NCI-H2171 treated with DMSO at 0.1 percent for 48 hours (cell line): ENCODE data around the gene RNU2-1.
"Not testable (repeated sequence)": the region's sequence is repeated elsewhere in the genome, so short reads cannot be mapped to it uniquely, and the experiment has no call there.

Experiments
- DNase-seq: peaks from one replicate; lab custom pipeline; 2025; lab: John Stamatoyannopoulos, UW

The RNU2-1 gene

GRCh38 chr17:43233877-43234276 lies at the start of gene RNU2-1:
TSS of gene RNU2-1 (minus strand) at chr17:43233977.
- DNase-seq = not testable (repeated sequence)

DNA sequence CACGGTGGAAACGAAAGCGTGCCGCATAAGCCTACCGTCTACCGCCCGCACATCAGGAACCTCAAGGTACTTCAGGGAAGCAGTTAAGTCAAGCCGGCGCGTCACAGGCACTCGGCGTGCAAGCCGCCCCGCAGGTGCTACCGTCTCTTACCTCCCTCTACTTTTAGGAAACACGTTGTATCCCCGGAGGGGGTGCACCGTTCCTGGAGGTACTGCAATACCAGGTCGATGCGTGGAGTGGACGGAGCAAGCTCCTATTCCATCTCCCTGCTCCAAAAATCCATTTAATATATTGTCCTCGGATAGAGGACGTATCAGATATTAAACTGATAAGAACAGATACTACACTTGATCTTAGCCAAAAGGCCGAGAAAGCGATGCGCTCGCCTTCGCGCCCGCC lies 39.1 kb upstream of the RNU2-1 start:
- not testable (repeated sequence) for DNase-seq

DNA sequence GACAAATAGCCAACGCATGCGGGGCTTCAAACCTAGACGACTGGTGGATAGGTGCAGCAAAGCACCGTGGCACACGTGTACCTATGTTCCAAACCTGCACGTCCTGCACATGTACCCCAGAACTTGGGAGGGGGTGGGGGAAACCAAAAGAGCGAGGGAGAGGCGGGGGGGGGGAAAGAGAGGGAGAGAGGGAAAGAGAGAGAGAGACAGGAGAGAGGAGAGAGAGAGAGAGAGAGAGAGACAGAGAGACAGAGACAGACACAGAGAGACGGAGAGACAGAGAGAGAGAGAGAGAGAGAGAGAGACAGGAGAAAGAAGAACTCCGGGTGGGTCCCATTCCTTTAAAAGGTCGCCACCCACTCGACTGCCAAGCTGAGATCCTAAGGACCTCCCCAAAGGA lies 38.7 kb upstream of the RNU2-1 start:
- not testable (repeated sequence) for DNase-seq

- DNase-seq = not testable (repeated sequence)
Measured at GRCh38 chr17:43270552-43271504, 37.1 kb upstream of the RNU2-1 start.

- DNase-seq = not testable (repeated sequence)
Measured at GRCh38 chr17:43246456-43246855, 12.7 kb upstream of the RNU2-1 start.

- DNase-seq = not testable (repeated sequence)
Measured at GRCh38 chr17:43240596-43241352, 7.0 kb upstream of the RNU2-1 start.

DNA sequence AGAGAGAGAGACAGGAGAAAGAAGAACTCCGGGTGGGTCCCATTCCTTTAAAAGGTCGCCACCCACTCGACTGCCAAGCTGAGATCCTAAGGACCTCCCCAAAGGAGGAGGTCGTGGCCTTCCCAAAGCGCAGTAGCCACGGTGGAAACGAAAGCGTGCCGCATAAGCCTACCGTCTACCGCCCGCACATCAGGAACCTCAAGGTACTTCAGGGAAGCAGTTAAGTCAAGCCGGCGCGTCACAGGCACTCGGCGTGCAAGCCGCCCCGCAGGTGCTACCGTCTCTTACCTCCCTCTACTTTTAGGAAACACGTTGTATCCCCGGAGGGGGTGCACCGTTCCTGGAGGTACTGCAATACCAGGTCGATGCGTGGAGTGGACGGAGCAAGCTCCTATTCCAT lies 5.8 kb upstream of the RNU2-1 start:
- not testable (repeated sequence) for DNase-seq

DNA sequence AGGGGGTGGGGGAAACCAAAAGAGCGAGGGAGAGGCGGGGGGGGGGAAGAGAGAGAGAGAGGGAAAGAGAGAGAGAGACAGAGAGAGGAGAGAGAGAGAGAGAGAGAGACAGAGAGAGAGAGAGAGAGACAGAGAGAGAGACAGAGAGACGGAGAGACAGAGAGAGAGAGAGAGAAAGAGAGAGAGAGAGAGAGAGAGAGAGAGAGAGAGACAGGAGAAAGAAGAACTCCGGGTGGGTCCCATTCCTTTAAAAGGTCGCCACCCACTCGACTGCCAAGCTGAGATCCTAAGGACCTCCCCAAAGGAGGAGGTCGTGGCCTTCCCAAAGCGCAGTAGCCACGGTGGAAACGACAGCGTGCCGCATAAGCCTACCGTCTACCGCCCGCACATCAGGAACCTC lies 514 bp downstream of the RNU2-1 start:
- not testable (repeated sequence) for DNase-seq

DNA sequence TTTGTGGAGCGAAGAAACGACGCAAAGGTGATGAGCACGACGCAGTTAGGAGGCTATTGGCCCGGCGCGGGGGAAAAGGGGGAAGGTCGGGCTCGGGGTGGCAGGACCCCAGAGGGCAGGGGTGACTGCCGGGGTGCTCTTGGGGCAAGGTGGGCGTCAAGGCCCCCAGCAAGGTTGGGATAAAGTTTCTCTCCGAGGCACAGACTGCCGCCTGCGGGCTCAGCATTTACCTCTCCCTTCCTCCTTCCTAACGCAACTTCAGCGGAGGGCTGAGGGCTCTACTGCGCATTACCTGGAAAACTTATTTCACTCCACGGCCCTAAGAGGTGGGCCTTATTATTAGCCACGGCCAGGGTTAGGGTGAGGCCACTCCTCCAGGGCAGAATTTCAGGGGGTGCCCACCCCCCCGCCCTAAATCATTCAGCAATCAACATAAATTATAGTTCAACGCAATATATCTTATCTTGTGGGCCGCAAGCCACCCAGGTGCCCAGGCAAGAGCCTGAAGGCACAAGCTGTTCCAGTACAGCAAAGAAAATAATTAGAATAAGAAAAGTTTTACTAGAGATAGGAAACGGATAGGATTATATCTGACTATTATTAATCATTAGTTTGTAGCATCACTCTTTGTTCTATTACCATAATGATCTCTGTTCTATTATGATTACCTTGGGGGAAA lies 1.6 kb downstream of the RNU2-1 start:
- DNase-seq = not testable (repeated sequence)

DNA sequence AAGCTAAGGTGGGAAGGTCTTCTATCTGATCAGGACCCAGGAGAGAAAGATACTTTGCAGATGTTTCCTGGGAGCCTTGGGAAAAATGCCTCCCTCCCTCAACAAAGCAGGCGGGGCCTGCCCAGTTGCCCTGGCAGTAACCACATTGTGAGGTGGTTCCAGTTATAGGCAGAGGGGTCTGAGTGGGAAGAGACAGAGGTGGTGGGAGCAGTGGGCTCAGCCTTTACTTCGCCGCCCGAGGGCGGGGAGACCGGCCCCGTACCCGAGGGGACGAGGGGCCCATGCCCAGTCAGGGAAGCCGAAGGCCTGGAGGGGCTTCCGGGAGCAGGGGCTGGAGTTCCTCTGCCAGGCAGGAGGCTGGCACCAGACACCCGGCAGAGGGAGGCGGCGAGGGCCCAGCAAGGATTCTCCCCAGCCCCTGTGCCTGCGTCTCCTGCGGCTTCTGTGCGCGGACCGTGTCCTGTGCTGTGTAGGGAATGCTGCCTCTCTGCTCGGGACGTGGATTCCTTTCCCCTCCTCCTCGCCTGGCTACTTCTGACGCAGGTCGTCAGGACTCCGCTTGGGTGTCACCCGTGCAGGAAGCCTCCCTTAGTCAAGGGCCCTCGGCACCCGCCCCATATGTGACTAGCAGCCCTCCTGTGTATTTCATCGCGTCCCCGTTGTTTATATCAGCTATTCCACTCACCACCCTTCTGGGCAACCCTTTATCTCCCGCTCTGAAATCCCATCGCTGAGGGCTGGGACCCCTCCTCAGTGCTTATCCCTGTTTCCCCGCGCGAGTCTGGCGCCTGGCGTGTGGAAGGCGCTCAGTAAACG lies 2.4 kb downstream of the RNU2-1 start:
- DNase-seq = not testable (repeated sequence)

DNA sequence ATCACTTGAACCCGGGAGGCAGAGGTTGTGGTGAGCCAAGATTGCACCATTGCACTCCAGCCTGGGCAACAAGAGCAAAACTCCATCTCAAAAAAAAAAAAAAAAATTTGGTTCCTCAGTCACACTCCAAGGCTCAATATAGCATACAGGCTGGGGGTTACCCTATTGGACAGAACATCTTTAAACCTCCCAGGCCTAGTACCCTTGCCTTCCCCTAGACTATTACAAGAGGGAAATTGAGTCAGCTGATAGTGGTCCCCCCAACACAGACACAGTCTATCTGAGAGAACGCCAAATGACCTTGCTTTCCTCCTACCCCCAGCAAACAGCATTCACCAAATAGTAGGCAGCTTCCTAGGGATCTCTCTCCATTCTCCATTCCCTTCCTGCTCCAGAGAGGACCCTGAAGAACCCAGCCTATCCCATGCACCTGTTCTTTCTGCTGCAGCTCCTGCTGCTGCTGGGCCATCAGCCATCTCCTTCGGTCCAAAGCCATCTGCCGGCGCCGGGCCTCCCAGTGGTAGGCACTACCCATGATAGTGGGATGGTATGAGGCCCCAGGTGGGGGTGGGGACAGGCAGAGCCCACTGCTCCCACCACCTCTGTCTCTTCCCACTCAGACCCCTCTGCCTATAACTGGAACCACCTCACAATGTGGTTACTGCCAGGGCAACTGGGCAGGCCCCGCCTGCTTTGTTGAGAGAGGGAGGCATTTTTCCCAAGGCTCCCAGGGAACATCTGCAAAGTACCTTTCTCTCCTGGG lies 5.6 kb downstream of the RNU2-1 start, which contains the start of gene CCDC200:
CCDC200 (minus strand) TSS at position 604 of the 763 bp plus-strand sequence; CDS start at position 535, 69 bp downstream.
- DNase-seq = not testable (repeated sequence)

DNA sequence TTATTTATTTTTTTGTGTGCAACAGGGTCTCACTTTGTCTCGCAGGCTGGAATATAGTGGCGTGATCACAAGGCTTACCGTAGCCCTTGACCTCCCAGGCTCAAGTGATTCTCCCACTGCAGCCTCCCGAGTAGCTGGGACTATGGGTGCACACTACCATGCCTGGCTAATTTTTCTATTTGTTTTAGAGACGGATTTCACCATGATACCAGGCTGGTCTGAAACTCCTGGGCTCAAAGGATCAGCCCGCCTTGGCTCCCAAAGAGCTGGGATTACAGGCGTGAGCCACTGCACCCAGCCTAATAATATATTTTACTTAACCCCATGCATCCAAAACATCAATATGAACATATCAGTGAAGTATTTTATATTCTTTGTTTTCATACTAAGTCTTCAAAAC lies 7.4 kb downstream of the RNU2-1 start:
- DNase-seq = no peak

DNA sequence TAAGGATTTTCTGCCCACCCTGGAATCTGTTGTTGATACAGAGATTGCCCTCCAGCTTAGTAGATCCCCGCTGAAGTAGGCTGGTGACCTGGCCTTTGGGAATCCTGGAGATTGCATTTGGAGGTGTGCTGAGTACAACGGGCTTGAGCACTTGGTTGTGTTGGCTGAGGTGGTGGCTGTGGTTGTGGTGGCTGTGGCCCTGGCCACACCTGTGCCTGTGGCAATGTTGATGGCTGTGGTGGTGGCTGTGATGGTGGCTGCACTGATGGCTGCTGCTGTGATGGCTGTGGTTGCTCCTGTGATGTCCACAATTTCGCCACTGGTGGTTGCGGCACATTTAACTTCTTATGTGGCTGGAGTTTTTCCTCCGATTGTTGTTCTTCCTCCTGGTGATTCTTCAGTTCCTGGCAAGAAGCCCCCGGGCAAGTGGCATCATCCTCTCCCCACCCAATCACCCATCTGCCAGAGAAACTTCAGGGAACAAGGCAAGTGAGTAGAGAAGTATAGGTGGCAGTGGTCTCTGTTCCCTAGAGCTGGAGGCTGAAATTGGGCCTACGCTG lies 9.6 kb downstream of the RNU2-1 start:
- DNase-seq = no peak

GRCh38 chr17:43220511-43221125 lies 13.2 kb downstream of the RNU2-1 start:
- no peak for DNase-seq

DNA sequence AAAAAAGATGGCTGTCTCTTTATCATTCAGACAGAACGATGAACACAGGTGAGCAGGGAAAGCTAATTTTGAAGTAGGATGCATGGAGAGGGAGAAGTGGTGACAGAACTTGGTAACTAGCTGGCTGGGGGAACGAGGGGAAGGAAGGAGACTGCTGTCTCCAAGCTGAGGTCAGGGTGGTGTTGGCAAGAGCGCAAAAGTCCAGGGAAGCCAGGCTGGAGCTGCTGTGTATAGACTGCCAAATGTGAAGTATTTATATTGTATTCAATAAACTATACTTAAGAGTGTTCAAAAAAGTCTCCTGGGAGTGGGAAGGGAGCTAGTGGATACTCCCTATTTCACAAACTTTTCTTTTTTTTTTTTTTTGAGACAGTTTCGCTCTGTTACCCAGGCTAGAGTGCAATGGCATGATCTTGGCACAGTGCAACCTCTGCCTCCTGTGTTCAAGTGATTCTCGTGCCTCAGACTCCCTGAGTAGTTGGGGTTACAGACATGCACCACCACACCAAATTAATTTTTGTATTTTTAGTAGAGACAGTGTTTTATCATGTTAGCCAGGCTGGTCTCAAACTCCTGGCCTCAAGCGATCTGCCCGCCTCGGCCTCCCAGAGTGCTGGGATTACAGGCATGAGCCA lies 13.9 kb downstream of the RNU2-1 start:
- DNase-seq = no peak

- DNase-seq = no peak
Measured at GRCh38 chr17:43219001-43219400, 14.8 kb downstream of the RNU2-1 start.

- no peak for DNase-seq
Measured at GRCh38 chr17:43217614-43218087, 16.1 kb downstream of the RNU2-1 start.

DNA sequence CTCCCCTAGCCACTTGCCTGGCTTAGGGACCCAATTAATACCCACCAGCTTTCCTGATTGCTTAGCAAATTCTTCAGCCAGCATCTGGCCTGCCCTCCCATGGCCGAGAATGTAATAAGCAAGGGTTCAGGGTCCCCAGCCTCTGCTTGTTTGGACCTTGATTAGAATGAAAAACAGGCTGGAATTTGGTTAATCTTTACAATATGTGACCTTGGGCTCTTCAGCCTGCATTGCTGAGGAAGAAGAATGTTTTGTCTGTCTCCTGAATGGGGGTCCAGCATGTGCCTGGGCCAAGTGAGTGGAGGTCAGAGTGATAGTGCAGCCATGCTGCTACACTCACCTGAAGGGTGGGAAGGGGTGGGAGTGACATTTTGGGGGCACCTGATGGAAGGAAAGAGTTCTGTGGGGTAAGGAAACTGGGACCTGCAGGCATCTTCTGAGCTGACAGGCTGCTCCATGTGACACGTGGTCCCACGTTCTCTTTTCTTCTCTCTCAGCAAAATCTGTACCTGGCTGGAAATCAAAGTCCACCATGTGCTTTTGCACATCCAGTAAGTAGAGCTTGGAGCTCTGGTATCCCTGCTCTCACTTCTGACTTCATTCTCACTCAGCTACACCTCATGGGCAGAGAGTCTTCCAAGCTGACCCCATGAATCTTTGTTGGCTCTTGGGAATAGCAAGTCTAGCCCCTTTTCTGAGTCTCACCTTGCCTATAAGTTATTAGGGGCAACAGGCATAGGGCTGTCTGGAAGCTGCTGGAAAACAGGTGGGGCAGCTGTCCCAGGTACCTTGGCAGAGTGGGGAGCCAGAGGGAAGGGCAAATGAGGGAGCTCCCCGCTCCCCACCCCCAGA lies 16.8 kb downstream of the RNU2-1 start:
- DNase-seq = no peak
